Loucy (cell line): ENCODE results near the gene PCDHB16.

Experiments
- EZH2phosphoT487 ChIP-seq: fragments of 200-600 bp; IDR thresholded peaks from 2 replicates; pipeline ENCODE4 v1.6.1; 2018; ENCODE audit warnings: antibody characterized with exemption, mild to moderate bottlenecking, moderate library complexity, borderline replicate concordance
- TF ChIP-seq, protein P1 (sequence below): fragments of 200-600 bp; sonication (generic); conservative IDR thresholded peaks from 2 replicates; pipeline ENCODE4 v1.5.1; 2014; ENCODE audit warnings: mild to moderate bottlenecking, antibody characterized with exemption, low read length

DNA sequence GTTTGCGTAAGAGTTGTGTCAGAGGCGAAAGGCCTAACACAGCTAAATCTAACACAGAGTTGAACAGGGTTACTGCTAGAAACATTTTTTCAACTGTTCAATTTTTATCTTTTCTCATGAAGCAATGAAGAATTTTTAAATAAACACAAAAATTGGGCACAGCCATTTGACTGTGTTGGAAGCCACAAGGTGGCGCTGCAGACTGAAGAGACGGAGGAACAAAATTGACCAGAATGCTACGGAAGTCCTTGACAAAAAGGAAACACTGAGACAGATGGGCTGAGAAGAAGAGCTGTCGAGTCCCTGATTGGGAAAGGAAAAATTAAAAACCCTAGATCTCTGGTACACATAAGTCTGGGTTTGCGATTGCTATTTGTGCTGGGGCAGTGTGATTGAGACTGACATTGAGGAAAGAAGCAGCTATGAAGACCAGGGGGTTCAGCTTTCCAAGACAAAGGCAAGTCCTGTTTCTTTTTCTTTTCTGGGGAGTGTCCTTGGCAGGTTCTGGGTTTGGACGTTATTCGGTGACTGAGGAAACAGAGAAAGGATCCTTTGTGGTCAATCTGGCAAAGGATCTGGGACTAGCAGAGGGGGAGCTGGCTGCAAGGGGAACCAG is 4.8 kb downstream of the PCDHB16 start, which contains the start of gene PCDHB9:
- TF ChIP-seq, protein P1, sequence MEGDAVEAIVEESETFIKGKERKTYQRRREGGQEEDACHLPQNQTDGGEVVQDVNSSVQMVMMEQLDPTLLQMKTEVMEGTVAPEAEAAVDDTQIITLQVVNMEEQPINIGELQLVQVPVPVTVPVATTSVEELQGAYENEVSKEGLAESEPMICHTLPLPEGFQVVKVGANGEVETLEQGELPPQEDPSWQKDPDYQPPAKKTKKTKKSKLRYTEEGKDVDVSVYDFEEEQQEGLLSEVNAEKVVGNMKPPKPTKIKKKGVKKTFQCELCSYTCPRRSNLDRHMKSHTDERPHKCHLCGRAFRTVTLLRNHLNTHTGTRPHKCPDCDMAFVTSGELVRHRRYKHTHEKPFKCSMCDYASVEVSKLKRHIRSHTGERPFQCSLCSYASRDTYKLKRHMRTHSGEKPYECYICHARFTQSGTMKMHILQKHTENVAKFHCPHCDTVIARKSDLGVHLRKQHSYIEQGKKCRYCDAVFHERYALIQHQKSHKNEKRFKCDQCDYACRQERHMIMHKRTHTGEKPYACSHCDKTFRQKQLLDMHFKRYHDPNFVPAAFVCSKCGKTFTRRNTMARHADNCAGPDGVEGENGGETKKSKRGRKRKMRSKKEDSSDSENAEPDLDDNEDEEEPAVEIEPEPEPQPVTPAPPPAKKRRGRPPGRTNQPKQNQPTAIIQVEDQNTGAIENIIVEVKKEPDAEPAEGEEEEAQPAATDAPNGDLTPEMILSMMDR: peak; percentile 96
- no peak for TF ChIP-seq EZH2phosphoT487
